HepG2 (cell line): ENCODE measurements around the gene NAV2. TPM values are rescaled to one million over a fixed set of nuclear protein-coding genes. Genes with fewer than 3 reads are reported as not detected.

Experiments used
- ATAC-seq: fragments of 200-7000 bp; cut with Tn5 transposase; 3 replicates; pipeline ENCODE4 v1.9.1; 2020; ENCODE audit warnings: mild to moderate bottlenecking, moderate library complexity
- BruUV-seq: library from RNA; stranded (reverse); fragments of 400-500 nt; replicated peaks from 2 replicates; lab custom pipeline; 2021; lab: Mats Ljungman, UMichigan
- CTCF ChIA-PET: fragments of 300-600 bp; formaldehyde crosslinking; extraction: SDS; loops from one replicate; lab custom pipeline; 2021; ENCODE audit warnings: low total read pairs, inconsistent platforms, low intra/inter-chr PET ratio; lab: Yijun Ruan, JAX
- POLR2A ChIA-PET: fragments of 350-600 bp; sonication (Branson Sonifier 250); formaldehyde crosslinking; loops from one replicate; lab custom pipeline; 2020; ENCODE audit warnings: antibody characterized with exemption, inconsistent platforms; lab: Yijun Ruan, JAX
- DNase-seq: peaks from one replicate; pipeline ENCODE4 v3.0.0-alpha.2; 2015; ENCODE audit warnings: low spot score
- FAIRE-seq: peaks from 3 replicates; lab custom pipeline; 2011; peaks lifted over from hg19 to GRCh38; lab: Jason Lieb, UNC
- H2AFZ ChIP-seq: one replicate; pipeline ENCODE4 v1.6.1; 2011; ENCODE audit warnings: low read length, inconsistent platforms
- H3K27ac ChIP-seq: fragments of 300-600 bp; 3 replicates; pipeline ENCODE4 v1.8.0; 2011; ENCODE audit warnings: mixed run types, mild to moderate bottlenecking, mixed read lengths, low read length, inconsistent platforms; ENCODE audit not compliant: insufficient read depth; ENCODE audit errors: extremely low read length
- H3K27me3 ChIP-seq, 2 experiments: fragments of 200-600 bp in 1 of 2; 2 replicates in 1 of 2; 3 replicates in 1 of 2; pipeline versions ENCODE4 v1.6.0 to v1.8.0; 2011; ENCODE audit warnings: low read length in 2 of 2, mild to moderate bottlenecking in 2 of 2, moderate library complexity in 2 of 2, inconsistent platforms in 1 of 2; ENCODE audit not compliant: insufficient read depth in 2 of 2, control insufficient read depth in 1 of 2
- H3K36me3 ChIP-seq, 2 experiments: fragments of 200-600 bp in 1 of 2; replicated peaks in 1 of 2; 2 replicates in 1 of 2; 3 replicates in 1 of 2; pipeline versions ENCODE4 v1.5.1 to v1.8.0; 2011; ENCODE audit warnings: low read length in 2 of 2, inconsistent platforms in 1 of 2; ENCODE audit not compliant: insufficient read depth in 2 of 2, control insufficient read depth in 1 of 2
- H3K4me1 ChIP-seq: 2 replicates; pipeline ENCODE4 v1.5.1; 2012; ENCODE audit warnings: low read length, inconsistent platforms; ENCODE audit not compliant: insufficient read depth
- H3K4me2 ChIP-seq: 2 replicates; pipeline ENCODE4 v1.6.0; 2011; ENCODE audit warnings: low read depth, low read length, inconsistent platforms
- H3K4me3 ChIP-seq, 3 experiments: fragments of 200-600 bp in 1 of 3; sonication (generic), shearing (Covaris generic) in 1 of 3; replicated peaks in 1 of 3; 2 replicates each; pipeline ENCODE4 v1.5.1; 2011 to 2016; ENCODE audit warnings: low read length in 3 of 3, inconsistent platforms in 2 of 3, low read depth in 2 of 3, mild to moderate bottlenecking in 2 of 3, control low read depth in 1 of 3, mixed read lengths in 1 of 3; ENCODE audit not compliant: insufficient read depth in 1 of 3
- H3K79me2 ChIP-seq: one replicate; pipeline ENCODE4 v1.6.1; 2011; ENCODE audit warnings: low read length, inconsistent platforms; ENCODE audit not compliant: insufficient read depth
- H3K9ac ChIP-seq: 2 replicates; pipeline ENCODE4 v1.6.0; 2011; ENCODE audit warnings: mild to moderate bottlenecking, low read depth, low read length, inconsistent platforms; ENCODE audit not compliant: insufficient read depth
- H3K9me3 ChIP-seq: 2 replicates; pipeline ENCODE4 v1.5.1; 2012; ENCODE audit warnings: mild to moderate bottlenecking, low read length
- H4K20me1 ChIP-seq: 2 replicates; pipeline ENCODE4 v1.6.0; 2011; ENCODE audit warnings: inconsistent platforms, mild to moderate bottlenecking, low read length, moderate library complexity; ENCODE audit not compliant: insufficient read depth
- BATF2 ChIP-seq: sonication (generic); formaldehyde crosslinking; IDR thresholded peaks from 2 replicates; pipeline ENCODE4 v1.8.0; 2022; ENCODE audit warnings: mild to moderate bottlenecking, missing genetic modification reagents, moderate library complexity
- HNRNPL ChIP-seq: fragments of 200-400 bp; formaldehyde crosslinking; IDR thresholded peaks from 2 replicates; pipeline ENCODE4 v1.6.1; 2017; ENCODE audit warnings: mild to moderate bottlenecking, low read depth, low read length
- IKZF5 ChIP-seq: IDR thresholded peaks from 2 replicates; pipeline ENCODE4 v1.6.1; 2018; ENCODE audit warnings: missing genetic modification reagents, mild to moderate bottlenecking, missing compliant biosample characterization
- LBX2 ChIP-seq: sonication (generic); formaldehyde crosslinking; IDR thresholded peaks from 2 replicates; pipeline ENCODE4 v1.5.0; 2020; ENCODE audit warnings: missing genetic modification reagents, mild to moderate bottlenecking, borderline replicate concordance
- MAFK ChIP-seq, 2 experiments: IDR thresholded peaks in 1 of 2; conservative IDR thresholded peaks in 1 of 2; 2 replicates each; pipeline ENCODE4 v1.6.1; 2011; ENCODE audit warnings: improper control_type of control experiment in 2 of 2, low read length in 2 of 2
- NFYC ChIP-seq: IDR thresholded peaks from 2 replicates; pipeline ENCODE4 v1.6.1; 2016; ENCODE audit warnings: missing genetic modification reagents, missing compliant biosample characterization
- REST ChIP-seq, 2 experiments: IDR thresholded peaks; 2 replicates each; pipeline ENCODE4 v1.6.1; 2011 to 2012; ENCODE audit warnings: low read length in 2 of 2, borderline replicate concordance in 1 of 2, low read depth in 1 of 2, mild to moderate bottlenecking in 1 of 2, moderate library complexity in 1 of 2
- RXRB ChIP-seq: IDR thresholded peaks from 2 replicates; pipeline ENCODE4 v1.6.1; 2016; ENCODE audit warnings: borderline replicate concordance, missing genetic modification reagents, missing compliant biosample characterization
- TP53 ChIP-seq: sonication (generic); formaldehyde crosslinking; conservative IDR thresholded peaks from 2 replicates; pipeline ENCODE4 v1.4.0; 2020; ENCODE audit warnings: missing genetic modification reagents
- ZFP36L1 ChIP-seq: sonication (generic); formaldehyde crosslinking; IDR thresholded peaks from 2 replicates; pipeline ENCODE4 v1.8.0; 2022; ENCODE audit warnings: mild to moderate bottlenecking, missing genetic modification reagents, moderate library complexity
- ZFP41 ChIP-seq: sonication (generic); formaldehyde crosslinking; IDR thresholded peaks from 2 replicates; pipeline ENCODE4 v1.4.0; 2020; ENCODE audit warnings: mild to moderate bottlenecking, missing genetic modification reagents, borderline replicate concordance
- ZNF501 ChIP-seq: sonication (generic); formaldehyde crosslinking; IDR thresholded peaks from 2 replicates; pipeline ENCODE4 v1.5.1; 2020; ENCODE audit warnings: mild to moderate bottlenecking, moderate library complexity, missing genetic modification reagents
- ZNF615 ChIP-seq: sonication (generic); formaldehyde crosslinking; IDR thresholded peaks from 2 replicates; pipeline ENCODE4 v1.5.0; 2020; ENCODE audit warnings: mild to moderate bottlenecking, missing genetic modification reagents, borderline replicate concordance
- ZNF746 ChIP-seq: sonication (generic); formaldehyde crosslinking; IDR thresholded peaks from 2 replicates; pipeline ENCODE4 v1.8.0; 2022; ENCODE audit warnings: mild to moderate bottlenecking, missing genetic modification reagents
- WGBS: methylation state at CpG from one replicate; pipeline ENCODE4 v1.1.6; 2017; ENCODE audit warnings: low lambda C conversion rate; 5-methylcytosine and 5-hydroxymethylcytosine counted together
- in situ Hi-C: cut with HindIII; loops from 2 replicates; pipeline ENCODE4 v1.10.0; 2017; ENCODE audit warnings: low pct_unique_long_range_greater_than_20kb; ENCODE audit not compliant: extremely low pct_ligation_motif_present
- intact Hi-C: fragments of 100-400 bp; cut with micrococcal nuclease; formaldehyde crosslinking; loops from one replicate; pipeline ENCODE4 v1.10.0; 2022; ENCODE audit not compliant: unreplicated experiment
- polyA plus RNA-seq, 8 experiments: library from polyadenylated mRNA; depleted of rRNA in 3 of 8; stranded (reverse) in 7 of 8; unstranded in 1 of 8; fragments of >200 nt; fragmentation: Illumina TruSeq in 4 of 8; extraction: Trizol in 4 of 8; gene quantifications; 2 replicates each; pipeline versions ENCODE4 v1.2.1 to v1.2.3, GENCODE V29; 2011 to 2016; ENCODE audit warnings: low read depth in 4 of 8, missing spikeins in 1 of 8, mixed read lengths in 1 of 8; ENCODE audit not compliant: insufficient read depth in 1 of 8
- total RNA-seq, 5 experiments: library from RNA; depleted of rRNA; stranded (reverse); fragments of >200 nt; fragmentation: Illumina TruSeq; extraction: Trizol; gene quantifications; 2 replicates each; pipeline ENCODE4 v1.2.3, GENCODE V29; 2016; ENCODE audit warnings: low read depth in 1 of 5

The NAV2 gene
- total and polyA plus RNA-seq, 2 of the 13 experiments (the other 11 are each of a cell fraction or from before 2014, with no cell fraction given) = 9.3 to 34.6 TPM

GRCh38 chr11:20066013-20066782 lies 353.6 kb downstream of the NAV2 start:
- peaks cover 20 to 58% of the 10 kb centered on the region in 2 experiments for H3K36me3 ChIP-seq
- DNase-seq (no peak), FAIRE-seq (no peak), ATAC-seq (no peak)
- H3K27me3 ChIP-seq = no peaks in the 10 kb centered on the region
- ChIA-PET CTCF (no interaction called here), POLR2A (no interaction called here)
- no peaks in the 10 kb centered on the region for H3K9me3 ChIP-seq
- no peaks in the 10 kb centered on the region for H3K79me2 ChIP-seq
- no peaks in the 10 kb centered on the region for H4K20me1 ChIP-seq
- intact Hi-C loops = no loop called here
- no peak overlapping the region for H3K9ac ChIP-seq
- in situ Hi-C loops = no loop called here
- H2AFZ ChIP-seq = no peak overlapping the region
- H3K4me3 ChIP-seq = no peak overlapping the region
- H3K27ac ChIP-seq = no peak overlapping the region
- 95% methylated on average over 5 of the region's 5 CpGs for WGBS
- peaks cover 15% of the 10 kb centered on the region for H3K4me1 ChIP-seq
- H3K4me2 ChIP-seq = no peak overlapping the region
- no TSS peak for BruUV-seq
- TF ChIP-seq RXRB (CRISPR knock-in tag) (no peak), HNRNPL (no peak), REST (IDR thresholded peaks at IDR 0.05; ENCODE audit: borderline replicate concordance in 1 of 2, low read depth in 1 of 2, low read length in 2 of 2) (no peak), ZFP36L1 (CRISPR knock-in tag) (no peak), NFYC (CRISPR knock-in tag) (no peak), ZNF615 (CRISPR knock-in tag) (no peak), ZNF501 (CRISPR knock-in tag) (no peak), ZFP41 (CRISPR knock-in tag) (no peak), LBX2 (no peak), ZNF746 (CRISPR knock-in tag) (no peak), IKZF5 (CRISPR knock-in tag) (no peak), MAFK (conservative IDR thresholded peaks at IDR 0.05 in 1 of 2, IDR thresholded peaks at IDR 0.05 in 1 of 2; ENCODE audit: low read length in 2 of 2) (no peak), BATF2 (no peak), TP53 (CRISPR knock-in tag) (no peak)
